Astrocyte (in vitro differentiated cells and primary cell): ENCODE data around the gene SLC39A9. TPM values are rescaled to one million over a fixed set of nuclear protein-coding genes. Genes with fewer than 3 reads are reported as not detected.

Experiments
- DNase-seq: peaks from one replicate; pipeline ENCODE4 v3.0.0-alpha.2; 2010; ENCODE audit warnings: low read depth
- FAIRE-seq: peaks from 2 replicates; lab custom pipeline; 2011; peaks lifted over from hg19 to GRCh38; lab: Jason Lieb, UNC
- H2AFZ ChIP-seq: 2 replicates; pipeline ENCODE4 v1.6.0; 2012; ENCODE audit warnings: low read depth, low read length, inconsistent platforms
- H3K27ac ChIP-seq: 2 replicates; pipeline ENCODE4 v1.5.1; 2011; ENCODE audit warnings: low read depth, low read length, inconsistent platforms
- H3K27me3 ChIP-seq: 2 replicates; pipeline ENCODE4 v1.6.0; 2011; ENCODE audit warnings: low read length, inconsistent platforms; ENCODE audit not compliant: insufficient read depth
- H3K36me3 ChIP-seq: 2 replicates; pipeline ENCODE4 v1.5.1; 2011; ENCODE audit warnings: low read length, inconsistent platforms; ENCODE audit not compliant: insufficient read depth
- H3K4me1 ChIP-seq: 2 replicates; pipeline ENCODE4 v1.5.1; 2011; ENCODE audit warnings: low read length, inconsistent platforms; ENCODE audit not compliant: insufficient read depth
- H3K4me2 ChIP-seq: 2 replicates; pipeline ENCODE4 v1.6.0; 2012; ENCODE audit warnings: low read length, inconsistent platforms
- H3K4me3 ChIP-seq: 2 replicates; pipeline ENCODE4 v1.5.1; 2011; ENCODE audit warnings: low read depth, mild to moderate bottlenecking, low read length, inconsistent platforms; ENCODE audit not compliant: insufficient read depth
- H3K79me2 ChIP-seq: 2 replicates; pipeline ENCODE4 v1.6.0; 2012; ENCODE audit warnings: mild to moderate bottlenecking, low read length, inconsistent platforms; ENCODE audit not compliant: insufficient read depth
- H3K9ac ChIP-seq: 2 replicates; pipeline ENCODE4 v1.6.0; 2012; ENCODE audit warnings: mild to moderate bottlenecking, low read length, inconsistent platforms
- H3K9me3 ChIP-seq: 2 replicates; pipeline ENCODE4 v1.5.1; 2012; ENCODE audit warnings: low read depth, mild to moderate bottlenecking, low read length, inconsistent platforms; ENCODE audit not compliant: insufficient read depth
- H4K20me1 ChIP-seq: 2 replicates; pipeline ENCODE4 v1.6.0; 2012; ENCODE audit warnings: low read length, inconsistent platforms; ENCODE audit not compliant: insufficient read depth
- H3K27ac Mint-ChIP-seq: one replicate; pipeline ENCODE4 v1.8.0; 2021; ENCODE audit warnings: mild to moderate bottlenecking, mixed read lengths; ENCODE audit not compliant: unreplicated experiment
- H3K27me3 Mint-ChIP-seq: one replicate; pipeline ENCODE4 v1.8.0; 2021; ENCODE audit warnings: low read depth, mixed read lengths; ENCODE audit not compliant: unreplicated experiment
- H3K36me3 Mint-ChIP-seq: one replicate; pipeline ENCODE4 v1.8.0; 2021; ENCODE audit warnings: low read depth, mixed read lengths; ENCODE audit not compliant: unreplicated experiment
- H3K4me1 Mint-ChIP-seq: one replicate; pipeline ENCODE4 v1.8.0; 2021; ENCODE audit warnings: low read depth, mixed read lengths; ENCODE audit not compliant: unreplicated experiment
- H3K4me3 Mint-ChIP-seq: one replicate; pipeline ENCODE4 v1.8.0; 2021; ENCODE audit warnings: mild to moderate bottlenecking, moderate library complexity, mixed read lengths; ENCODE audit not compliant: unreplicated experiment
- H3K9me3 Mint-ChIP-seq: one replicate; pipeline ENCODE4 v1.8.0; 2021; ENCODE audit warnings: mild to moderate bottlenecking, mixed read lengths; ENCODE audit not compliant: unreplicated experiment
- CTCF ChIP-seq: IDR thresholded peaks from 2 replicates; pipeline ENCODE4 v1.5.1; 2011; ENCODE audit warnings: low read depth, mild to moderate bottlenecking, inconsistent platforms, low read length, moderate library complexity; ENCODE audit not compliant: insufficient read depth
- EZH2 ChIP-seq: IDR thresholded peaks from 2 replicates; pipeline ENCODE4 v1.6.1; 2012; ENCODE audit warnings: mild to moderate bottlenecking, low read length, inconsistent platforms; ENCODE audit not compliant: insufficient read depth
- total RNA-seq: library from RNA; stranded (reverse); gene quantifications from 2 replicates; pipeline ENCODE4 v1.2.1, GENCODE V29; 2021

Gene SLC39A9
- total RNA-seq, 1 donor from 2014 or later: 69.5 TPM

- Histone ChIP-seq H4K20me1 (peaks cover 41% of the 10 kb centered on the region), H3K9me3 (no peaks in the 10 kb centered on the region), H3K79me2 (peaks cover 26% of the 10 kb centered on the region), H3K4me1 (no peaks in the 10 kb centered on the region), H3K4me3 (no peak overlapping the region), H3K4me2 (no peak overlapping the region), H3K9ac (no peak overlapping the region), H3K27ac (no peak overlapping the region), H3K36me3 (peaks cover 20% of the 10 kb centered on the region), H3K27me3 (no peaks in the 10 kb centered on the region), H2AFZ (no peak overlapping the region)
- TF ChIP-seq EZH2 (no peak), CTCF (no peak)
- Mint-ChIP-seq H3K27ac (no peak overlapping the region), H3K27me3 (no peaks in the 10 kb centered on the region), H3K4me3 (no peak overlapping the region), H3K9me3 (no peaks in the 10 kb centered on the region), H3K36me3 (peaks cover 18% of the 10 kb centered on the region), H3K4me1 (peaks cover 15% of the 10 kb centered on the region)
- DNase-seq (no peak), FAIRE-seq (peak; percentile 17)
Measured at GRCh38 chr14:69428289-69428998, 30.0 kb downstream of the SLC39A9 start.

- no peak overlapping the region for H3K4me3 Mint-ChIP-seq
- no peak overlapping the region for H3K9ac ChIP-seq
- H3K4me2 ChIP-seq: no peak overlapping the region
- H3K4me1 Mint-ChIP-seq: peaks cover 10% of the 10 kb centered on the region
- H3K4me3 ChIP-seq: no peak overlapping the region
- peaks cover 20% of the 10 kb centered on the region for H3K36me3 ChIP-seq
- H3K4me1 ChIP-seq: no peaks in the 10 kb centered on the region
- H3K9me3 Mint-ChIP-seq: no peaks in the 10 kb centered on the region
- H3K27ac ChIP-seq: no peak overlapping the region
- no peaks in the 10 kb centered on the region for H3K27me3 ChIP-seq
- peaks cover 31% of the 10 kb centered on the region for H3K79me2 ChIP-seq
- H3K27ac Mint-ChIP-seq: no peak overlapping the region
- H4K20me1 ChIP-seq: peaks cover 35% of the 10 kb centered on the region
- TF ChIP-seq CTCF (no peak), EZH2 (no peak)
- no peaks in the 10 kb centered on the region for H3K27me3 Mint-ChIP-seq
- H3K9me3 ChIP-seq: no peaks in the 10 kb centered on the region
- peak; percentile 58 for FAIRE-seq
- H3K36me3 Mint-ChIP-seq: peaks cover 14% of the 10 kb centered on the region
- no peak overlapping the region for H2AFZ ChIP-seq
- DNase-seq: no peak
Measured at GRCh38 chr14:69429643-69430042, 31.2 kb downstream of the SLC39A9 start.

- H3K4me1 Mint-ChIP-seq: peaks cover 3% of the 10 kb centered on the region
- Histone ChIP-seq H3K4me2 (no peak overlapping the region), H4K20me1 (peaks cover 40% of the 10 kb centered on the region), H3K4me1 (no peaks in the 10 kb centered on the region), H3K9me3 (no peaks in the 10 kb centered on the region), H3K27ac (no peak overlapping the region), H3K4me3 (no peak overlapping the region), H3K9ac (no peak overlapping the region), H2AFZ (no peak overlapping the region), H3K27me3 (no peaks in the 10 kb centered on the region), H3K79me2 (peaks cover 39% of the 10 kb centered on the region), H3K36me3 (peaks cover 20% of the 10 kb centered on the region)
- H3K27me3 Mint-ChIP-seq: no peaks in the 10 kb centered on the region
- H3K36me3 Mint-ChIP-seq: peaks cover 14% of the 10 kb centered on the region
- TF ChIP-seq EZH2 (no peak), CTCF (no peak)
- FAIRE-seq (no peak), DNase-seq (no peak)
- H3K27ac Mint-ChIP-seq: no peak overlapping the region
- no peak overlapping the region for H3K4me3 Mint-ChIP-seq
- H3K9me3 Mint-ChIP-seq: no peaks in the 10 kb centered on the region
Measured at GRCh38 chr14:69430306-69430939, 31.9 kb downstream of the SLC39A9 start.
